GM21367 (cell line): ENCODE measurements around the gene FNBP1L.

Experiments
- ATAC-seq: cut with Tn5 transposase; IDR thresholded peaks from one replicate; pipeline ENCODE4 v1.9.1; 2021; ENCODE audit not compliant: unreplicated experiment

Gene FNBP1L

GRCh38 chr1:93483606-93484005 lies 35.7 kb downstream of the FNBP1L start:
- no peak for ATAC-seq

GRCh38 chr1:93488207-93488606 lies 40.3 kb downstream of the FNBP1L start:
- no peak for ATAC-seq

GRCh38 chr1:93489756-93490155 lies 41.8 kb downstream of the FNBP1L start:
- ATAC-seq, result no peak

GRCh38 chr1:93490357-93490756 lies 42.4 kb downstream of the FNBP1L start:
- no peak for ATAC-seq

- no peak for ATAC-seq
Measured at GRCh38 chr1:93495911-93496310, 48.0 kb downstream of the FNBP1L start.

- no peak for ATAC-seq
Measured at GRCh38 chr1:93496520-93496919, 48.6 kb downstream of the FNBP1L start.

GRCh38 chr1:93499075-93499474 lies 51.2 kb downstream of the FNBP1L start:
- ATAC-seq, result no peak

GRCh38 chr1:93499533-93499932 lies 51.6 kb downstream of the FNBP1L start:
- no peak for ATAC-seq

- ATAC-seq, result no peak
Measured at GRCh38 chr1:93500275-93500674, 52.4 kb downstream of the FNBP1L start.

GRCh38 chr1:93501399-93501798 lies 53.5 kb downstream of the FNBP1L start:
- no peak for ATAC-seq

GRCh38 chr1:93501829-93502369 lies 54.0 kb downstream of the FNBP1L start:
- ATAC-seq, result no peak

- ATAC-seq, result no peak
Measured at GRCh38 chr1:93502571-93502970, 54.7 kb downstream of the FNBP1L start.

- no peak for ATAC-seq
Measured at GRCh38 chr1:93503163-93503562, 55.2 kb downstream of the FNBP1L start.

GRCh38 chr1:93503816-93504215 lies 55.9 kb downstream of the FNBP1L start:
- ATAC-seq, result no peak

GRCh38 chr1:93504247-93505033 lies 56.5 kb downstream of the FNBP1L start:
- no peak for ATAC-seq

- ATAC-seq, result no peak
Measured at GRCh38 chr1:93506126-93506525, 58.2 kb downstream of the FNBP1L start.

- ATAC-seq, result no peak
Measured at GRCh38 chr1:93516164-93516563, 68.2 kb downstream of the FNBP1L start.

- no peak for ATAC-seq
Measured at GRCh38 chr1:93518516-93518915, 70.6 kb downstream of the FNBP1L start.

GRCh38 chr1:93519199-93519829 lies 71.4 kb downstream of the FNBP1L start:
- no peak for ATAC-seq

- no peak for ATAC-seq
Measured at GRCh38 chr1:93521618-93522017, 73.7 kb downstream of the FNBP1L start.

- ATAC-seq, result no peak
Measured at GRCh38 chr1:93522721-93523120, 74.8 kb downstream of the FNBP1L start.

GRCh38 chr1:93525431-93525830 lies 77.5 kb downstream of the FNBP1L start:
- ATAC-seq, result no peak
